H9 (cell line): Measurements from ENCODE around the gene DNER. TPM values are rescaled to one million over a fixed set of nuclear protein-coding genes. Genes with fewer than 3 reads are reported as not detected.

ENCODE experiments used
- DNase-seq: peaks from one replicate; pipeline ENCODE4 v3.0.0-alpha.2; 2017
- H2AFZ ChIP-seq: one replicate; pipeline ENCODE4 v1.6.1; 2013; ENCODE audit warnings: mild to moderate bottlenecking, low read length, control low read depth, moderate library complexity
- H2AK5ac ChIP-seq: 2 replicates; pipeline ENCODE4 v1.6.1; 2013; ENCODE audit warnings: low read length, control low read depth, mixed read lengths; ENCODE audit not compliant: insufficient read length
- H2BK120ac ChIP-seq: one replicate; pipeline ENCODE4 v1.6.1; 2013; ENCODE audit warnings: low read depth, mild to moderate bottlenecking, low read length, control low read depth, inconsistent platforms; ENCODE audit not compliant: poor library complexity, severe bottlenecking
- H2BK12ac ChIP-seq: 2 replicates; pipeline ENCODE4 v1.6.1; 2013; ENCODE audit warnings: low read length, control low read depth, mixed read lengths, low read depth; ENCODE audit not compliant: insufficient read length
- H2BK15ac ChIP-seq: 2 replicates; pipeline ENCODE4 v1.6.1; 2013; ENCODE audit warnings: low read depth, low read length, control low read depth
- H2BK20ac ChIP-seq: one replicate; pipeline ENCODE4 v1.6.1; 2013; ENCODE audit warnings: low read depth, mild to moderate bottlenecking, low read length, control low read depth, inconsistent platforms; ENCODE audit not compliant: poor library complexity, severe bottlenecking
- H2BK5ac ChIP-seq: 2 replicates; pipeline ENCODE4 v1.6.1; 2013; ENCODE audit warnings: low read length, control low read depth, mixed read lengths; ENCODE audit not compliant: insufficient read length
- H3K14ac ChIP-seq: 2 replicates; pipeline ENCODE4 v1.6.1; 2013; ENCODE audit warnings: low read length, control low read depth; ENCODE audit not compliant: insufficient read depth
- H3K18ac ChIP-seq: 2 replicates; pipeline ENCODE4 v1.6.1; 2013; ENCODE audit warnings: low read depth, mild to moderate bottlenecking, mixed read lengths, low read length, control low read depth; ENCODE audit not compliant: insufficient read length
- H3K23ac ChIP-seq: 2 replicates; pipeline ENCODE4 v1.6.1; 2013; ENCODE audit warnings: low read length, control low read depth, mixed read lengths, low read depth; ENCODE audit not compliant: insufficient read length
- H3K23me2 ChIP-seq: 2 replicates; pipeline ENCODE4 v1.6.1; 2013; ENCODE audit warnings: low read depth, mild to moderate bottlenecking, mixed read lengths, low read length, control low read depth; ENCODE audit not compliant: insufficient read length, poor library complexity, severe bottlenecking
- H3K27ac ChIP-seq: 2 replicates; pipeline ENCODE4 v1.5.1; 2013; ENCODE audit warnings: low read length, control low read depth, mixed read lengths, low read depth; ENCODE audit not compliant: insufficient read length
- H3K27me3 ChIP-seq: 2 replicates; pipeline ENCODE4 v1.6.1; 2013; ENCODE audit warnings: low read length, control low read depth, inconsistent platforms; ENCODE audit not compliant: insufficient read depth
- H3K4ac ChIP-seq: 2 replicates; pipeline ENCODE4 v1.6.1; 2013; ENCODE audit warnings: low read depth, mild to moderate bottlenecking, control low read depth, inconsistent platforms, low read length, moderate library complexity
- H3K4me1 ChIP-seq: 2 replicates; pipeline ENCODE4 v1.6.1; 2013; ENCODE audit warnings: low read length, control low read depth, inconsistent platforms; ENCODE audit not compliant: insufficient read depth
- H3K4me2 ChIP-seq: 2 replicates; pipeline ENCODE4 v1.6.1; 2013; ENCODE audit warnings: low read length, control low read depth, mixed read lengths; ENCODE audit not compliant: insufficient read length, insufficient read depth
- H3K56ac ChIP-seq: 2 replicates; pipeline ENCODE4 v1.6.1; 2013; ENCODE audit warnings: low read depth, mild to moderate bottlenecking, mixed read lengths, low read length, control low read depth; ENCODE audit not compliant: insufficient read length
- H3K79me1 ChIP-seq: 2 replicates; pipeline ENCODE4 v1.6.1; 2013; ENCODE audit warnings: low read depth, mild to moderate bottlenecking, moderate library complexity, low read length, control low read depth, inconsistent platforms; ENCODE audit not compliant: insufficient read depth, poor library complexity, severe bottlenecking
- H3K79me2 ChIP-seq: 2 replicates; pipeline ENCODE4 v1.6.1; 2013; ENCODE audit warnings: low read length, control low read depth, inconsistent platforms; ENCODE audit not compliant: insufficient read depth
- H3K9ac ChIP-seq: 2 replicates; pipeline ENCODE4 v1.6.1; 2013; ENCODE audit warnings: low read length, control low read depth, mixed read lengths; ENCODE audit not compliant: insufficient read length; ENCODE audit errors: extremely low read depth
- H3K9me3 ChIP-seq: one replicate; pipeline ENCODE4 v1.6.1; 2013; ENCODE audit warnings: low read depth, low read length, inconsistent platforms; ENCODE audit not compliant: control insufficient read depth
- H3T11ph ChIP-seq: one replicate; pipeline ENCODE4 v1.6.1; 2013; ENCODE audit warnings: mild to moderate bottlenecking, low read length, control low read depth, inconsistent platforms
- H4K20me1 ChIP-seq: one replicate; pipeline ENCODE4 v1.6.1; 2013; ENCODE audit not compliant: control insufficient read depth, insufficient read length, insufficient read depth
- H4K5ac ChIP-seq: 2 replicates; pipeline ENCODE4 v1.6.1; 2013; ENCODE audit warnings: low read depth, mild to moderate bottlenecking, mixed read lengths, low read length, control low read depth; ENCODE audit not compliant: insufficient read length
- H4K8ac ChIP-seq: replicated peaks from 2 replicates; pipeline ENCODE4 v1.6.1; 2013; ENCODE audit warnings: low read length, control low read depth, mixed read lengths, low read depth; ENCODE audit not compliant: insufficient read length
- H4K91ac ChIP-seq: 2 replicates; pipeline ENCODE4 v1.6.1; 2013; ENCODE audit warnings: low read depth, mild to moderate bottlenecking, moderate library complexity, mixed read lengths, low read length, control low read depth; ENCODE audit not compliant: insufficient read length
- H3K27ac Mint-ChIP-seq, 3 experiments: 2 replicates in 2 of 3; 3 replicates in 1 of 3; pipeline ENCODE4 v1.8.0; 2020 to 2021; ENCODE audit warnings: mixed read lengths in 3 of 3, mild to moderate bottlenecking in 1 of 3, moderate library complexity in 1 of 3
- H3K27me3 Mint-ChIP-seq: 2 replicates; pipeline ENCODE4 v1.8.0; 2021; ENCODE audit warnings: low read depth, mild to moderate bottlenecking, moderate library complexity, mixed read lengths
- H3K36me3 Mint-ChIP-seq, 3 experiments: 2 replicates in 2 of 3; 3 replicates in 1 of 3; pipeline ENCODE4 v1.8.0; 2020 to 2021; ENCODE audit warnings: low read depth in 3 of 3, mixed read lengths in 3 of 3; ENCODE audit not compliant: insufficient read depth in 1 of 3
- H3K4me1 Mint-ChIP-seq, 2 experiments: 2 replicates each; pipeline ENCODE4 v1.8.0; 2020; ENCODE audit warnings: mixed read lengths in 2 of 2
- H3K4me3 Mint-ChIP-seq, 2 experiments: 2 replicates in 1 of 2; 3 replicates in 1 of 2; pipeline ENCODE4 v1.8.0; 2020 to 2021; ENCODE audit warnings: mild to moderate bottlenecking in 2 of 2, mixed read lengths in 2 of 2, moderate library complexity in 1 of 2
- H3K9me3 Mint-ChIP-seq, 2 experiments: 2 replicates in 1 of 2; 3 replicates in 1 of 2; pipeline ENCODE4 v1.8.0; 2020; ENCODE audit warnings: mild to moderate bottlenecking in 2 of 2, mixed read lengths in 2 of 2, moderate library complexity in 1 of 2
- WGBS: extraction: QIAGEN DNeasy Blood & Tissue Kit; methylation state at CpG from one replicate; pipeline ENCODE4 v1.1.7; 2013; ENCODE audit warnings: missing lambda C conversion rate, low lambda C conversion rate, mixed read lengths; ENCODE audit not compliant: insufficient read length; ENCODE audit errors: extremely low coverage; 5-methylcytosine and 5-hydroxymethylcytosine counted together
- total RNA-seq: library from RNA; stranded (reverse); gene quantifications from 2 replicates; pipeline ENCODE4 v1.2.1, GENCODE V29; 2021
- TF ChIP-seq, protein P1 (sequence below): fragments of 200-600 bp; sonication (generic); conservative IDR thresholded peaks from 3 replicates; pipeline ENCODE4 v1.8.0; 2021; ENCODE audit warnings: antibody characterized with exemption, mild to moderate bottlenecking

The DNER gene
- total RNA-seq, 1 experiment from 2014 or later, result 1.0 TPM

DNA sequence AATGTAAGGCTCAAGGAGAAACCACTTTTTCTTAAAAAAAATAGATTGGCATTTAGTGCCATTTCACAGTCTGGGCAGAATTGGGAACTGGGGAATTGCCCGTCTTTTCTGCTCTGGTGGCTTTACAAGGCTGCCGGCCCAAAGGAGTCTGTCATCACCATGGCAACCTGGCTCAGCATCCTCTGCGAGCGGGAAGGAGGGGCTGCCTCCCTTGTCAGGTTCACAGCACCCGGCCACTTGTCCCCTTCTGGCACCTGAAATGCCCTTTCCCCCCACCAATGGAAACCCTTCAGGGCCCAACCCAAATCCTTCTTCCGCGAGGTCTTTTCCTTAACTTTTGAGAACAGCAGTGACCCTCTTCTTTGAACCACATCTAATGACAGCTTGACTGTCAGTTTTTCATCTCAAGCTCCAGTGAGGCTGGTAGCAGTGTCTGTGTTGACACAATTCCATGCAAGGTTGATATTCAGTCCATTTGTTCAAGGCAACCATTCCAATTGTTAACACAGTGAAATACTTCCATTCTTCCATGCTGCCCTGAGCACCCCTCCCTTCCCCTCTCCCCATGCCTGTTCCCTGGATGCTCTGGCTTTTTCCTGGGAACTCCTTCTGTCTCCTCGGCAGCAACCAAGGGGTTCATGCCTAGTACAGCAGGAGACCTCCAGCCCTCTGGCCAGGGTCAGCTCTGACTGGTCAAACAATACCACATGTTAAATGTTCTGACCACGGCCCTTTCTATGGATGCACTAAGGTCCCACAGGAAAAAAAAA is 79.6 kb downstream of the DNER start:
- DNase-seq, result peak; percentile 42
- no peak overlapping the region for H3K4me3 Mint-ChIP-seq
- TF ChIP-seq, protein P1, sequence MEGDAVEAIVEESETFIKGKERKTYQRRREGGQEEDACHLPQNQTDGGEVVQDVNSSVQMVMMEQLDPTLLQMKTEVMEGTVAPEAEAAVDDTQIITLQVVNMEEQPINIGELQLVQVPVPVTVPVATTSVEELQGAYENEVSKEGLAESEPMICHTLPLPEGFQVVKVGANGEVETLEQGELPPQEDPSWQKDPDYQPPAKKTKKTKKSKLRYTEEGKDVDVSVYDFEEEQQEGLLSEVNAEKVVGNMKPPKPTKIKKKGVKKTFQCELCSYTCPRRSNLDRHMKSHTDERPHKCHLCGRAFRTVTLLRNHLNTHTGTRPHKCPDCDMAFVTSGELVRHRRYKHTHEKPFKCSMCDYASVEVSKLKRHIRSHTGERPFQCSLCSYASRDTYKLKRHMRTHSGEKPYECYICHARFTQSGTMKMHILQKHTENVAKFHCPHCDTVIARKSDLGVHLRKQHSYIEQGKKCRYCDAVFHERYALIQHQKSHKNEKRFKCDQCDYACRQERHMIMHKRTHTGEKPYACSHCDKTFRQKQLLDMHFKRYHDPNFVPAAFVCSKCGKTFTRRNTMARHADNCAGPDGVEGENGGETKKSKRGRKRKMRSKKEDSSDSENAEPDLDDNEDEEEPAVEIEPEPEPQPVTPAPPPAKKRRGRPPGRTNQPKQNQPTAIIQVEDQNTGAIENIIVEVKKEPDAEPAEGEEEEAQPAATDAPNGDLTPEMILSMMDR, result no peak

More for the DNA sequence above, 79.6 kb downstream of the DNER start:
- H3K4ac ChIP-seq, result no peak overlapping the region
- no peak overlapping the region for H4K91ac ChIP-seq
- no peaks in the 10 kb centered on the region for H4K20me1 ChIP-seq
- H3K23ac ChIP-seq, result no peak overlapping the region
- WGBS, result no CpG with 5 or more reads among the region's 9 CpGs
- H2AFZ ChIP-seq, result no peak overlapping the region
- Mint-ChIP-seq H3K4me1 (peaks cover 3 to 4% of the 10 kb centered on the region in 2 experiments; a peak in 1 of 4 replicates), H3K36me3 (no peaks in the 10 kb centered on the region), H3K9me3 (no peaks in the 10 kb centered on the region; a peak in 1 of 5 replicates), H3K27me3 (no peaks in the 10 kb centered on the region; the same call in 1 of the 2 replicates), H3K27ac (no peak overlapping the region)
- no peak overlapping the region for H2BK120ac ChIP-seq
- H4K5ac ChIP-seq, result no peak overlapping the region
- no peaks in the 10 kb centered on the region for H3K79me2 ChIP-seq
- no peaks in the 10 kb centered on the region for H3K79me1 ChIP-seq
- no peak overlapping the region for H3K27ac ChIP-seq
- H2BK5ac ChIP-seq, result no peak overlapping the region
- no peak overlapping the region for H2BK15ac ChIP-seq
- H2AK5ac ChIP-seq, result no peak overlapping the region
- H3K14ac ChIP-seq, result no peak overlapping the region
- no peaks in the 10 kb centered on the region for H3K9me3 ChIP-seq
- no peak overlapping the region for H4K8ac ChIP-seq
- H3K23me2 ChIP-seq, result no peaks in the 10 kb centered on the region
- peak overlapping the region; percentile 4 for H3K9ac ChIP-seq
- H3K18ac ChIP-seq, result no peak overlapping the region
- no peaks in the 10 kb centered on the region for H3K27me3 ChIP-seq
- H3K56ac ChIP-seq, result no peak overlapping the region
- H2BK12ac ChIP-seq, result no peak overlapping the region
- H3T11ph ChIP-seq, result no peak overlapping the region
- H3K4me2 ChIP-seq, result no peak overlapping the region
- no peaks in the 10 kb centered on the region for H3K4me1 ChIP-seq
- no peak overlapping the region for H2BK20ac ChIP-seq
